IPS-18c (cell line): Measurements from ENCODE around the gene VIT.

ENCODE experiments used
- H3K4me3 ChIP-seq: 2 replicates; pipeline ENCODE4 v1.7.0; 2013; ENCODE audit warnings: low read depth, mild to moderate bottlenecking, low read length, moderate library complexity; ENCODE audit not compliant: insufficient read depth
- H3K9me3 ChIP-seq: one replicate; pipeline ENCODE4 v1.6.1; 2013; ENCODE audit warnings: mild to moderate bottlenecking, low read length, moderate library complexity; ENCODE audit not compliant: control insufficient read depth, insufficient read depth

The VIT gene, protein sequence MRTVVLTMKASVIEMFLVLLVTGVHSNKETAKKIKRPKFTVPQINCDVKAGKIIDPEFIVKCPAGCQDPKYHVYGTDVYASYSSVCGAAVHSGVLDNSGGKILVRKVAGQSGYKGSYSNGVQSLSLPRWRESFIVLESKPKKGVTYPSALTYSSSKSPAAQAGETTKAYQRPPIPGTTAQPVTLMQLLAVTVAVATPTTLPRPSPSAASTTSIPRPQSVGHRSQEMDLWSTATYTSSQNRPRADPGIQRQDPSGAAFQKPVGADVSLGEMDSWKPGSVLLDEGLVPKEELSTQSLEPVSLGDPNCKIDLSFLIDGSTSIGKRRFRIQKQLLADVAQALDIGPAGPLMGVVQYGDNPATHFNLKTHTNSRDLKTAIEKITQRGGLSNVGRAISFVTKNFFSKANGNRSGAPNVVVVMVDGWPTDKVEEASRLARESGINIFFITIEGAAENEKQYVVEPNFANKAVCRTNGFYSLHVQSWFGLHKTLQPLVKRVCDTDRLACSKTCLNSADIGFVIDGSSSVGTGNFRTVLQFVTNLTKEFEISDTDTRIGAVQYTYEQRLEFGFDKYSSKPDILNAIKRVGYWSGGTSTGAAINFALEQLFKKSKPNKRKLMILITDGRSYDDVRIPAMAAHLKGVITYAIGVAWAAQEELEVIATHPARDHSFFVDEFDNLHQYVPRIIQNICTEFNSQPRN

DNA sequence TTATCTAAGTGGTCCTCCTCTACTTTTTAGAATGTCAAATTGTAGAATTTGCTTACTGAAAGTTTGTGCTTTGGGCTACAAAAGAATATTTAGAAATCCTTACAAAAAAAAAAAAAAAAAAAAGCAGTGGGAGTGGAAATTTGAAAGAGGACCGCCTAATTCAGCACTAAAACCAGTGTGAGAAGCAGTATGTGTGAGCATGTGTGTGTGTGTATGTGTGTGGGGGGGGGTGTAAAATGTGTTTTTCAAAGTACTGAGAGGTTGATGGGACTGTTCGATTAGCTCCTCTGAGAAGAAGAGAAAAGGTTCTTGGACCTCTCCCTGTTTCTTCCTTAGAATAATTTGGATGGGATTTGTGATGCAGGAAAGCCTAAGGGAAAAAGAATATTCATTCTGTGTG lies at the start of gene VIT:
VIT (plus strand) TSS at position 175 of the 400 bp plus-strand sequence. CDS start 19,664 bp downstream, outside the sequence.
- H3K4me3 ChIP-seq, result no peak within 1 kb of the TSS
- H3K9me3 ChIP-seq, result no peaks in the 10 kb centered on the region

DNA sequence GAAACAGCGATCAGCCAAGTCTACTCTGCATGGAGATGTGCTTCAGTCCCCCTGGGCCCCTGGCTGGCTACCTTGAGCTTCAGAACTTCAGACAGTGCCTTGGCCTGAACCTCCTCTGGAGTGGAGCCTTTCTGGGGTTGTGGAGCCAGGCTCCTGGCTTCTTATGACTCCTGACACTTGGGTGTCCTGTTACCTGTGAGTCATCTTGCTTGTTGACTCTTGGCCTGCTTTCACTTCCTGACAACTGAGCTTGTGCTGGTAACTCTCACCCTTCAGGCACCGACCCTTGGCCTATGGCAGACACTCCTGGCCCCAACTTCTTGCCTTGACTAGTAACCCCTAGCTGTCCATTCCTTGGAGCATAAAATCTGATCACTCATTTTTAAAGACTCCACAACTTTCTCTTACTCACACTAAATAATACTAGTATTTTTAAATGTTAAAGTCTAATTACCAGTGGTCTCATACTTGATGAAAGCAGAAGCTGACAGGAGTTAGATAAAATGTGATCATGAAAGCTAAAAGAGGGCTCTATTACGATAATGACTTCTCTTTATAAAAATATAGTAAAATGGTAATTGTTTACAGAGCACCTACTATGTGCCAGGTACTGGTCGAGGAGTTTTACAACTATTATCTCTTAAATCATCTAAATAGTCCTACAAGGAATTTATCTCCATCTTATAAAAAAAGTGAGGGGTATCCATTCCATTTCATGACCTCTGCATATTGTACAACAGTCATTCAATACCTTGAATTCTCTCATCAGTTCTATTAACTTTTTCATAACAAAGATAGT lies 46.3 kb upstream of the VIT start:
- no peak overlapping the region for H3K4me3 ChIP-seq
- no peaks in the 10 kb centered on the region for H3K9me3 ChIP-seq

DNA sequence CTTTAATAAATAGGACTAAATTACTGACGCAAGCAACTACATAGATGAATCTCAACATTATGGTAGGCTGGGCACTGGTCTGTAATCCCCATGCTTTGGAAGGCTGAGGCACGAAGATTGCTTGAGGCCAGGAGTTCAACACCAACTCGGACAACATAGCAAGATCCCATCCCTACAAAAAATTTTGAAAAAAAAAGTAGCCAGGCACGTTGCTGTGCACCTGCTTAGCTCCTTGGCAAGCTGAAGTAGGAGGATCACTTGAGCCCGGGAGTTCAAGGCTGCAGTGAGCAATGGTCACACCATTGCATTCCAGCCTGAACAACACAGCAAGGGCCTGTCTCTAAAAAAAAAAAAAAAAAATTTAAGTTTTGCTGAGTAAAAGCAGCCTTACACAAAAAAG lies 43.4 kb upstream of the VIT start:
- H3K9me3 ChIP-seq, result no peaks in the 10 kb centered on the region
- H3K4me3 ChIP-seq, result no peak overlapping the region

- Histone ChIP-seq H3K4me3 (no peak overlapping the region), H3K9me3 (no peaks in the 10 kb centered on the region)
Measured at GRCh38 chr2:36653967-36654694, 42.4 kb upstream of the VIT start.

GRCh38 chr2:36655453-36655852 lies 41.1 kb upstream of the VIT start:
- Histone ChIP-seq H3K9me3 (no peaks in the 10 kb centered on the region), H3K4me3 (no peak overlapping the region)

DNA sequence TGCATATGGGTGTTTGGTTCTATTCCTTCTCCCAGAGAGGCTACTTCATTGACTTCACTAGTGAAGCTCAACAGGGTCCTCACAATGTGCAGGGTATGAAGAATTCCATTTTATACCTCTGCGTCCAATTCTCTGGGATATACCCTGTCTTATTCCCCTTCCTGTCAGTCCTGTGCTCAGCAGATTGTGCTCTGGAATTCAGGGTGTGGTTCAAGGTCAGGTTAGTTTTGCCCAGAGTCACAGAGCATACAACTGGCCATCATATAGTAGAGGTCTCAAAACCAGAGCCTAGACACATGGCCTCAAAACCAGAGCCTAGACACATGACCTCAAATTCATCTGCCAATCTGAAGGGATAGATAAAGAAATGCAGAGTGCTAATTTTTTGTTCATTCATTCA lies 38.8 kb upstream of the VIT start:
- H3K9me3 ChIP-seq, result no peaks in the 10 kb centered on the region
- H3K4me3 ChIP-seq, result no peak overlapping the region

- H3K4me3 ChIP-seq, result no peak overlapping the region
- H3K9me3 ChIP-seq, result no peaks in the 10 kb centered on the region
Measured at GRCh38 chr2:36658277-36658748, 38.2 kb upstream of the VIT start.

- no peaks in the 10 kb centered on the region for H3K9me3 ChIP-seq
- H3K4me3 ChIP-seq, result no peak overlapping the region
Measured at GRCh38 chr2:36659218-36659617, 37.3 kb upstream of the VIT start.

DNA sequence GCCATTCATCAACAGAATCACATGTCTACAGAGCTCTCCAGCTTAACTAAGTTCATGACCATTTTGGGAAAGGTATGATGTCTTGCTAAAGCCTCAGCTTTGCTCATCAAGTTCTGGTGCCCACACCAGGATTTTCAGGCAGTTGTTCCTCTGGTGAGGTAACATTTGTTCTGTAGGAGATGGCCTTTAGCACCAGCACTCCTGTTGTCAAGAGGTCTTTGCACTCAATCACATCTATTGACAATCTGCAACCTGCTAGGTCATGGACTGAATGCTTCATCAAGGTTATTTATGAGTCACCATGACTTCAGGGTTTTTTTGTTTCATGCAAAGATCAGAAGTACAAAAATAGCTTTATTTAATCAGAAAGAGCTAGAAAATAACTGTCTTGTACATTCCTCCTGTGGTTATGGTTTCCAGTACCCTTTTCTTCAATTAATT lies 36.6 kb upstream of the VIT start:
- H3K9me3 ChIP-seq, result no peaks in the 10 kb centered on the region
- no peak overlapping the region for H3K4me3 ChIP-seq

- H3K9me3 ChIP-seq, result no peaks in the 10 kb centered on the region
- H3K4me3 ChIP-seq, result no peak overlapping the region
Measured at GRCh38 chr2:36662638-36663037, 33.9 kb upstream of the VIT start.

DNA sequence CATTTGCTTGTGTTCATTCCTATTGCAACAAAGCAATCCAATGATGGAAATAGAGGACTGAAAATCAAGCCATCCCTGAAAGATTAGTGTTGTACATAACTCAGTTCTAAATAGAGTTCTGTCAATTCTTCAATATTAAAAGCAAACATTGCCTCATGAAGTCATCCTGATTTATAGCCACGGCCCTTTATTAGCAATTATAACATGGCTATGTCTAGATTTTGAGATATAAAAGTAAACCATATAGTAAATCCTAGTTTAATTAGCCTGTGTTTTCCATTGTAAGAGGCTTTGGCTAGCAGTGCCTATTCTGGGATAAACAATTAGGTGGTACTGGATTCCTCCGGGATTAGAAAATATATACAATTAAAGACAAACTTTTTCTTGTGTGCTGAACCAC lies 33.2 kb upstream of the VIT start:
- H3K4me3 ChIP-seq, result no peak overlapping the region
- H3K9me3 ChIP-seq, result no peaks in the 10 kb centered on the region

DNA sequence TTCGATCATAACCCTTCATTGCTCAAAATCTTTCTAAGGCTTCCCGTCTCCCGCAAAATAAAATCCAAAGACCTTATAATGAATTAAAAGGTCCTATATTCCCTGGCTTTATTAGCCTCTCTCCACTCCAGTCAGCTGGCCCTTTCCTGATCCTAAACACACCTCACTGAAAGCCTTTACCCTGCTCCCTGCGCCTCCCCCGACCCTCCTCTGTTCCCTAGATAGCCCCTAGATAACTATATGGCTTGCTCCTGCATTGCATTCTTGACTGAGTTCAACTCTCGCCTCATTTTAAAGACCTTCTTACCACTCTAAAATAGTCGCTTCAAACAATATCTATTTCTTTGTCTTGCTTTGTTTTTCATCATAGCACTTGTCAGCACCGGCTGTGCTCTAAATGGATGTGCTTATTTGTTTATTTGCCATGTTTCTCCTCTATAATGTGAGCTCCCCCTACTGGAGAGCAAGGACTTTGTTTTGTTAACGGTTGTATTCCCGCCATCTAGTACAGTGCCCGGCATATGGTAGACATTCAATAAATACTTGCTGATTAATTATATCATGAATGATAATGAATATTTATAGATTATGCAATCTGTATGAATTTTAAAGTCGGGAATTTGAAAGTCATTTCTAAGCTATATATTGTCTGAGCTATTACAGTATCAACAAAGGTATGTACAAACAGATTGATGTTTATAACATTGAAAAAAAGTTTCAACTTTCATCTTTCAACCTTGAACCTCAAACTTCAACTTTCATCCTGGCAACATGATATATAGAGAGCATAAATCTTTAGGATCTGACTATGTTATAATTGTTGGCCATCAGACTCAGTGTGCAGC lies 32.4 kb upstream of the VIT start:
- no peaks in the 10 kb centered on the region for H3K9me3 ChIP-seq

GRCh38 chr2:36664696-36665076 lies 31.8 kb upstream of the VIT start:
- Histone ChIP-seq H3K9me3 (no peaks in the 10 kb centered on the region), H3K4me3 (no peak overlapping the region)

More for the DNA sequence above, 32.4 kb upstream of the VIT start:
- H3K4me3 ChIP-seq, result no peak overlapping the region

GRCh38 chr2:36667931-36668330 lies 28.6 kb upstream of the VIT start:
- Histone ChIP-seq H3K4me3 (no peak overlapping the region), H3K9me3 (no peaks in the 10 kb centered on the region)

DNA sequence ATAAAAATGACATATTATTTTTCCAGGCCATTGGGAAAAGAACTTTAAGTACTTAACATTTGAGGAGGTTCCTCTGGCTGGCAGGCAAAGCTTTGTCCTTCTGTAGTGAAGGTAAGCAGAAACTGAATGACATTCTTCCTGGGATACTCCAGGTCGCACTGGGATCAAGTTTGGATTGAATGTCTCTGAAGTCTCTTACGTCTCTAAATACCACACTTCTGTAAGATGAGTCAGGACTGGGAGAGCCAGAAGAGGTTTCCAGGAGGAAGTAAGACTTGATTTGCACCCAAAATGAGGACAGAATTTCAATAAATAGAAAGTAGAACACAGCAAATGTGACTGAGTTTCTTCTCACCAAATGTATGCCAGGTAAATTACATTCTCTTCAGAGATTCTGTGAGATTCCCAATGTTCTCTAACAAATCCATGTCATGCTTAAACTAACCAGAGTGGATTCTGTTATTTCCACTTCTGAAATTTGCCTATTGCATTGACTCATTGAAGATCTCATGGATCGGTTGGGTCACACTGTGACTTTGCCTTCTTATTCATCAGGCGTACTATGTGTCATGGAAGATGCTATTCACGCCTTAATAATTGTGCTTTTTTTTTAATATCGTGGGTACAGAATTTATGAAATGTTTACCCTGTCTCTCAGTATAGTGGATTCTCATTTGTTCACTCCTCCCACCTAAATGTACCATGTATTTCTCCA lies 25.5 kb upstream of the VIT start:
- Histone ChIP-seq H3K9me3 (no peaks in the 10 kb centered on the region), H3K4me3 (no peak overlapping the region)

- Histone ChIP-seq H3K9me3 (no peaks in the 10 kb centered on the region), H3K4me3 (no peak overlapping the region)
Measured at GRCh38 chr2:36671731-36672130, 24.8 kb upstream of the VIT start.
